ENCODE results near the gene FNDC11.
"Not testable (repeated sequence)": the region's sequence is repeated elsewhere in the genome, so short reads cannot be mapped to it uniquely, and the experiment has no call there.

FNDC11 gene

GRCh38 chr20:63553251-63553932 is 567 bp upstream of the FNDC11 start:
- DNase-seq (ENCODE audit: low spot score) = peak; percentile 92

- DNase-seq (ENCODE audit: low spot score) = no peak
Observed at GRCh38 chr20:63554361-63555278, 661 bp downstream of the FNDC11 start.

GRCh38 chr20:63555661-63556381 is 1.9 kb downstream of the FNDC11 start:
- DNase-seq (ENCODE audit: low spot score) = no peak

GRCh38 chr20:63556873-63557478 is 3.0 kb downstream of the FNDC11 start:
- no peak for DNase-seq (ENCODE audit: low spot score)

GRCh38 chr20:63557481-63557891 is 3.5 kb downstream of the FNDC11 start:
- no peak for DNase-seq (ENCODE audit: low spot score)

- no peak for DNase-seq (ENCODE audit: low spot score)
Observed at GRCh38 chr20:63558804-63559484, 5.0 kb downstream of the FNDC11 start.

GRCh38 chr20:63559485-63560332 is 5.8 kb downstream of the FNDC11 start:
- not testable (repeated sequence) for DNase-seq (ENCODE audit: low spot score)

GRCh38 chr20:63560333-63560805 is 6.4 kb downstream of the FNDC11 start:
- DNase-seq (ENCODE audit: low spot score) = no peak

- no peak for DNase-seq (ENCODE audit: low spot score)
Observed at GRCh38 chr20:63560856-63561609, 7.1 kb downstream of the FNDC11 start.

- DNase-seq (ENCODE audit: low spot score) = no peak
Observed at GRCh38 chr20:63561624-63562396, 7.9 kb downstream of the FNDC11 start.

- no peak for DNase-seq (ENCODE audit: low spot score)
Observed at GRCh38 chr20:63562461-63563224, 8.7 kb downstream of the FNDC11 start.

GRCh38 chr20:63563225-63563935 is 9.4 kb downstream of the FNDC11 start:
- DNase-seq (ENCODE audit: low spot score) = no peak

- no peak for DNase-seq (ENCODE audit: low spot score)
Observed at GRCh38 chr20:63564036-63564810, 10.3 kb downstream of the FNDC11 start.

GRCh38 chr20:63565021-63565698 is 11.2 kb downstream of the FNDC11 start:
- no peak for DNase-seq (ENCODE audit: low spot score)

- DNase-seq (ENCODE audit: low spot score) = no peak
Observed at GRCh38 chr20:63565699-63566335, 11.9 kb downstream of the FNDC11 start.

Data from AG08395 (cell line).